Naive thymus-derived CD4-positive, alpha-beta T cell (primary cell): ENCODE results near the gene GASK1A. TPM values are rescaled to one million over a fixed set of nuclear protein-coding genes. Genes with fewer than 3 reads are reported as not detected.

Experiments
- ATAC-seq: fragments of 150-1000 bp; cut with Tn5 transposase; 2 replicates; pipeline ENCODE4 v1.10.0; 2021; ENCODE audit warnings: mild to moderate bottlenecking, moderate library complexity
- CTCF ChIA-PET: fragments of 350-600 bp; sonication (Branson Sonifier 250); formaldehyde crosslinking; loops from one replicate; lab custom pipeline; 2021; ENCODE audit warnings: antibody characterized with exemption; lab: Charles Lee
- POLR2A ChIA-PET: fragments of 350-600 bp; sonication (Branson Sonifier 250); formaldehyde crosslinking; loops from one replicate; lab custom pipeline; 2021; ENCODE audit warnings: antibody characterized with exemption, inconsistent platforms; lab: Charles Lee
- DNase-seq, 9 donors: peaks; one replicate each; pipeline versions ENCODE4 v3.0.0 to v3.0.0-alpha.2; 2020 to 2022; ENCODE audit warnings: mixed read lengths in 1 of 9
- H3K27ac ChIP-seq: one replicate; pipeline ENCODE4 v1.7.0; 2013; ENCODE audit warnings: mild to moderate bottlenecking, low read depth, low read length, moderate library complexity
- H3K27me3 ChIP-seq, 2 donors: one replicate each; pipeline ENCODE4 v1.7.0; 2013; ENCODE audit warnings: low read length in 2 of 2, mild to moderate bottlenecking in 2 of 2, moderate library complexity in 2 of 2; ENCODE audit not compliant: control insufficient read depth in 2 of 2, insufficient read depth in 2 of 2
- H3K36me3 ChIP-seq, 3 experiments: 1 replicate in 2 of 3; 2 replicates in 1 of 3; pipeline ENCODE4 v1.7.0; 2013; ENCODE audit warnings: low read length in 3 of 3, mild to moderate bottlenecking in 3 of 3, moderate library complexity in 1 of 3; ENCODE audit not compliant: insufficient read depth in 3 of 3, control insufficient read depth in 2 of 3
- H3K4me1 ChIP-seq, 2 donors: one replicate each; pipeline ENCODE4 v1.7.0; 2013; ENCODE audit warnings: low read length in 2 of 2, mild to moderate bottlenecking in 2 of 2, moderate library complexity in 1 of 2; ENCODE audit not compliant: control insufficient read depth in 2 of 2, insufficient read depth in 2 of 2
- H3K4me3 ChIP-seq: 2 replicates; pipeline ENCODE4 v1.7.0; 2013; ENCODE audit warnings: mild to moderate bottlenecking, low read length
- H3K9me3 ChIP-seq, 3 experiments: 1 replicate in 2 of 3; 2 replicates in 1 of 3; pipeline ENCODE4 v1.7.0; 2013; ENCODE audit warnings: low read length in 3 of 3; ENCODE audit not compliant: control insufficient read depth in 2 of 3
- H3K27ac Mint-ChIP-seq, 9 donors: one replicate each; pipeline ENCODE4 v1.8.0; 2020 to 2022; ENCODE audit warnings: mixed read lengths in 9 of 9, mild to moderate bottlenecking in 8 of 9, moderate library complexity in 5 of 9, inconsistent platforms in 2 of 9
- H3K27me3 Mint-ChIP-seq, 5 donors: one replicate each; pipeline ENCODE4 v1.8.0; 2021 to 2022; ENCODE audit warnings: mixed read lengths in 5 of 5, mild to moderate bottlenecking in 1 of 5
- H3K36me3 Mint-ChIP-seq, 5 donors: one replicate each; pipeline ENCODE4 v1.8.0; 2020 to 2022; ENCODE audit warnings: mixed read lengths in 5 of 5, mild to moderate bottlenecking in 3 of 5, inconsistent platforms in 1 of 5
- H3K4me1 Mint-ChIP-seq, 7 donors: one replicate each; pipeline ENCODE4 v1.8.0; 2020 to 2022; ENCODE audit warnings: mixed read lengths in 7 of 7, mild to moderate bottlenecking in 3 of 7, inconsistent platforms in 1 of 7
- H3K4me3 Mint-ChIP-seq, 10 donors: one replicate each; pipeline ENCODE4 v1.8.0; 2020 to 2022; ENCODE audit warnings: mild to moderate bottlenecking in 10 of 10, mixed read lengths in 10 of 10, moderate library complexity in 6 of 10, inconsistent platforms in 2 of 10
- H3K9me3 Mint-ChIP-seq, 11 donors: one replicate each; pipeline ENCODE4 v1.8.0; 2020 to 2022; ENCODE audit warnings: mixed read lengths in 11 of 11, mild to moderate bottlenecking in 4 of 11, inconsistent platforms in 1 of 11, moderate library complexity in 1 of 11
- intact Hi-C, 2 donors: fragments of 100-400 bp; cut with micrococcal nuclease; formaldehyde crosslinking; loops; one replicate each; pipeline ENCODE4 v1.15.1; 2023
- polyA plus RNA-seq, 2 donors: library from polyadenylated mRNA; unstranded; fragments of 300-500 nt; fragmentation: Illumina TruSeq; gene quantifications; one replicate each; pipeline ENCODE4 v1.2.3, GENCODE V29; 2021
- total RNA-seq, 6 experiments: library from RNA in 5 of 6; stranded (reverse) in 5 of 6; gene quantifications; 1 replicate in 5 of 6; 2 replicates in 1 of 6; pipeline ENCODE4 v1.2.3 and lab custom pipeline; 2021 to 2026

Gene GASK1A
- total and polyA plus RNA-seq, 7 experiments from 2014 or later = 0.20 to 0.24 (median 0.21) TPM; not detected in 4

- Mint-ChIP-seq H3K9me3 (peaks cover 0 to 24% (median 5%) of the 10 kb centered on the region in 11 donors), H3K36me3 (peaks cover 0 to 7% (median 0%) of the 10 kb centered on the region in 5 donors), H3K27ac (peak overlapping the region in 6 of 9 donors; percentile 26 to 95 (median 82)), H3K27me3 (peaks cover 0 to 2% (median 0%) of the 10 kb centered on the region in 5 donors), H3K4me1 (peaks cover 0 to 63% (median 46%) of the 10 kb centered on the region in 7 donors), H3K4me3 (peak overlapping the region in 2 of 10 donors; percentile 4 to 12)
- DNase-seq (no peak), ATAC-seq (no peak)
- Histone ChIP-seq H3K4me3 (no peak overlapping the region), H3K9me3 (peaks cover 16 to 39% (median 24%) of the 10 kb centered on the region in 3 experiments), H3K27ac (no peak overlapping the region), H3K27me3 (no peaks in the 10 kb centered on the region), H3K36me3 (no peaks in the 10 kb centered on the region), H3K4me1 (peaks cover 53 to 76% of the 10 kb centered on the region in 2 donors)
- ChIA-PET POLR2A (interaction anchor here (0.9 kb wide), 1 partner anchor 14 kb away, joined by 3 read pairs; no protein-coding TSS in a partner anchor), CTCF (interaction anchor here (0.6 to 0.8 kb wide), 2 partner anchors 164 to 204 kb away, joined by 3 to 4 read pairs; no protein-coding TSS in a partner anchor)
- intact Hi-C loops = loop anchor here in 1 of 2 donors (5.0 to 10.0 kb wide), 3 partner anchors 43 to 175 kb away; partner anchors contain the start of gene GASK1A
Observed at GRCh38 chr3:43019826-43020225, 40.7 kb downstream of the GASK1A start.

GRCh38 chr3:43021186-43021585, 42.1 kb downstream of the GASK1A start:
- peak overlapping the region in 6 of 9 donors; percentile 83 to 97 (median 92) for H3K27ac Mint-ChIP-seq
- no peaks in the 10 kb centered on the region for H3K36me3 ChIP-seq
- peaks cover 0 to 7% (median 0%) of the 10 kb centered on the region in 5 donors for H3K36me3 Mint-ChIP-seq
- CTCF ChIA-PET = interaction anchor here (1.2 kb wide), 1 partner anchor 14 kb away, joined by 4 read pairs; no protein-coding TSS in a partner anchor
- DNase-seq (no peak), ATAC-seq (no peak)
- POLR2A ChIA-PET = interaction anchor here (0.7 kb wide), 1 partner anchor 8 kb away, joined by 3 read pairs; no protein-coding TSS in a partner anchor
- peak overlapping the region; percentile 13 for H3K4me3 ChIP-seq
- intact Hi-C loops = loop anchor here in 1 of 2 donors (5.0 to 10.0 kb wide), 3 partner anchors 44 to 174 kb away; partner anchors contain the start of gene GASK1A
- H3K4me3 Mint-ChIP-seq = peak overlapping the region in 9 of 10 donors; percentile 19 to 82 (median 76)
- peak overlapping the region; percentile 1 for H3K27ac ChIP-seq
- H3K4me1 ChIP-seq = peaks cover 57 to 78% of the 10 kb centered on the region in 2 donors
- peaks cover 0 to 77% (median 60%) of the 10 kb centered on the region in 7 donors for H3K4me1 Mint-ChIP-seq
- H3K27me3 ChIP-seq = no peaks in the 10 kb centered on the region
- H3K27me3 Mint-ChIP-seq = peaks cover 0 to 8% (median 0%) of the 10 kb centered on the region in 5 donors
- H3K9me3 Mint-ChIP-seq = peaks cover 0 to 24% (median 5%) of the 10 kb centered on the region in 11 donors
- peaks cover 10 to 25% (median 11%) of the 10 kb centered on the region in 3 experiments for H3K9me3 ChIP-seq

DNA sequence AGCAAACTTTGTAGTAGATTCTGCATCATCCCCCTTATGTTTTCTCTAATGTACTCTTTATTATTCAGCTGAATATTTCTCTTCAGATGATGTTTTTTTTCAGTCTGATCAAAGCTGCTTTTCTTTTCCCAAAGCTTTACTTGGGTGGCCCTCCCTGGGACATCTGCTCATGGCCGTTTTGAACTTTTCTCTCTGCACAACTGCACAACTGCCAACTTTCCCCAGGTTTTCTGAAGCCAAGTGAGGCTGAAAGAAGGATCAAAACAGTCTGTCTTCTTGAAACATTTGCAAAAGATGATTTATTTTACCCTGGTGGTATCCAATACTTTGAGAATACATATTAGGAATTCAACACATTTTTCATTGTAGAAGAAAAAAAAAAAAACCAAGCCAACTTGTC, 43.0 kb downstream of the GASK1A start:
- CTCF ChIA-PET = no interaction called here
- no peak for ATAC-seq
- peak overlapping the region in 6 of 10 donors; percentile 20 to 82 (median 76) for H3K4me3 Mint-ChIP-seq
- no peak for DNase-seq
- H3K27ac Mint-ChIP-seq = peak overlapping the region in 6 of 9 donors; percentile 83 to 97 (median 93)
- H3K27me3 ChIP-seq = no peaks in the 10 kb centered on the region
- H3K9me3 ChIP-seq = peaks cover 1 to 16% (median 1%) of the 10 kb centered on the region in 3 experiments
- intact Hi-C loops = loop anchor here in 1 of 2 donors (2.0 to 10.0 kb wide), 4 partner anchors 45 to 173 kb away; partner anchors contain the start of gene GASK1A
- H3K4me1 Mint-ChIP-seq = peaks cover 0 to 86% (median 61%) of the 10 kb centered on the region in 7 donors
- peaks cover 0 to 24% (median 5%) of the 10 kb centered on the region in 11 donors for H3K9me3 Mint-ChIP-seq
- H3K27me3 Mint-ChIP-seq = peaks cover 0 to 11% (median 0%) of the 10 kb centered on the region in 5 donors
- H3K27ac ChIP-seq = peak overlapping the region; percentile 43
- no peak overlapping the region for H3K4me3 ChIP-seq
- H3K36me3 ChIP-seq = no peaks in the 10 kb centered on the region
- peaks cover 0 to 7% (median 0%) of the 10 kb centered on the region in 5 donors for H3K36me3 Mint-ChIP-seq
- POLR2A ChIA-PET = interaction anchor here (0.6 to 1.0 kb wide), 3 partner anchors 59 to 394 kb away, joined by 3 to 6 read pairs (median 3); no protein-coding TSS in a partner anchor
- H3K4me1 ChIP-seq = peaks cover 55 to 74% of the 10 kb centered on the region in 2 donors

GRCh38 chr3:43023066-43023465, 44.0 kb downstream of the GASK1A start:
- DNase-seq = no peak
- POLR2A ChIA-PET = interaction anchor here (1.0 to 2.0 kb wide), 8 partner anchors 8 to 140 kb away, joined by 3 to 9 read pairs (median 4); no protein-coding TSS in a partner anchor
- Histone ChIP-seq H3K4me3 (peak overlapping the region; percentile 14), H3K4me1 (peaks cover 55 to 74% of the 10 kb centered on the region in 2 donors), H3K27ac (peak overlapping the region; percentile 70), H3K36me3 (no peaks in the 10 kb centered on the region), H3K9me3 (peaks cover 0 to 13% (median 0%) of the 10 kb centered on the region in 3 experiments), H3K27me3 (no peaks in the 10 kb centered on the region)
- Mint-ChIP-seq H3K36me3 (peaks cover 0 to 6% (median 0%) of the 10 kb centered on the region in 5 donors), H3K27me3 (peaks cover 0 to 11% (median 0%) of the 10 kb centered on the region in 5 donors), H3K9me3 (peaks cover 0 to 24% (median 6%) of the 10 kb centered on the region in 11 donors), H3K27ac (peak overlapping the region in 7 of 9 donors; percentile 89 to 97 (median 93)), H3K4me3 (peak overlapping the region; percentile 68 to 86 (median 82)), H3K4me1 (peaks cover 4 to 88% (median 61%) of the 10 kb centered on the region in 7 donors)
- CTCF ChIA-PET = interaction anchor here (1.2 kb wide), 1 partner anchor 61 kb away, joined by 8 read pairs; no protein-coding TSS in a partner anchor
- no peak for ATAC-seq
- intact Hi-C loops = loop anchor here in 1 of 2 donors (2.0 to 10.0 kb wide), 4 partner anchors 46 to 172 kb away; partner anchors contain the start of gene GASK1A

GRCh38 chr3:43023746-43024145, 44.6 kb downstream of the GASK1A start:
- Mint-ChIP-seq H3K4me1 (peaks cover 8 to 90% (median 61%) of the 10 kb centered on the region in 7 donors), H3K36me3 (peaks cover 0 to 4% (median 0%) of the 10 kb centered on the region in 5 donors), H3K27me3 (peaks cover 0 to 11% (median 0%) of the 10 kb centered on the region in 5 donors), H3K9me3 (peaks cover 0 to 24% (median 6%) of the 10 kb centered on the region in 11 donors), H3K27ac (peak overlapping the region in 8 of 9 donors; percentile 51 to 97 (median 92)), H3K4me3 (peak overlapping the region; percentile 68 to 86 (median 82))
- intact Hi-C loops = loop anchor here in 1 of 2 donors (1.0 to 10.0 kb wide), 7 partner anchors 7 to 171 kb away; partner anchors contain the start of genes GASK1A and POMGNT2
- no peaks in the 10 kb centered on the region for H3K36me3 ChIP-seq
- CTCF ChIA-PET = interaction anchor here (0.5 to 1.2 kb wide), 6 partner anchors 60 to 479 kb away, joined by 3 to 8 read pairs (median 5); no protein-coding TSS in a partner anchor
- DNase-seq (no peak), ATAC-seq (peak; percentile 24)
- peaks cover 55 to 73% of the 10 kb centered on the region in 2 donors for H3K4me1 ChIP-seq
- POLR2A ChIA-PET = interaction anchor here (0.6 to 2.0 kb wide), 12 partner anchors 9 to 272 kb away, joined by 3 to 9 read pairs (median 4); no protein-coding TSS in a partner anchor
- peak overlapping the region; percentile 33 for H3K4me3 ChIP-seq
- no peaks in the 10 kb centered on the region for H3K27me3 ChIP-seq
- peaks cover 0 to 13% (median 0%) of the 10 kb centered on the region in 3 experiments for H3K9me3 ChIP-seq
- H3K27ac ChIP-seq = peak overlapping the region; percentile 70
